ENCODE measurements around the gene PAK6.

GRCh38 chr15:40279437-40280141 is 40.7 kb downstream of the PAK6 start:
- TF ChIP-seq POLR2A (IDR thresholded peaks at IDR 0.05; ENCODE audit: low read length) (no peak), GATA1 (IDR thresholded peaks at IDR 0.05; ENCODE audit: low read depth, low read length) (no peak)

All from erythroblast (primary cell).